ENCODE data around the gene MYH7. TPM values are rescaled to one million over a fixed set of nuclear protein-coding genes. Genes with fewer than 3 reads are reported as not detected.

MYH7 gene
- total RNA-seq, 1 donor from 2014 or later, result not detected

DNA sequence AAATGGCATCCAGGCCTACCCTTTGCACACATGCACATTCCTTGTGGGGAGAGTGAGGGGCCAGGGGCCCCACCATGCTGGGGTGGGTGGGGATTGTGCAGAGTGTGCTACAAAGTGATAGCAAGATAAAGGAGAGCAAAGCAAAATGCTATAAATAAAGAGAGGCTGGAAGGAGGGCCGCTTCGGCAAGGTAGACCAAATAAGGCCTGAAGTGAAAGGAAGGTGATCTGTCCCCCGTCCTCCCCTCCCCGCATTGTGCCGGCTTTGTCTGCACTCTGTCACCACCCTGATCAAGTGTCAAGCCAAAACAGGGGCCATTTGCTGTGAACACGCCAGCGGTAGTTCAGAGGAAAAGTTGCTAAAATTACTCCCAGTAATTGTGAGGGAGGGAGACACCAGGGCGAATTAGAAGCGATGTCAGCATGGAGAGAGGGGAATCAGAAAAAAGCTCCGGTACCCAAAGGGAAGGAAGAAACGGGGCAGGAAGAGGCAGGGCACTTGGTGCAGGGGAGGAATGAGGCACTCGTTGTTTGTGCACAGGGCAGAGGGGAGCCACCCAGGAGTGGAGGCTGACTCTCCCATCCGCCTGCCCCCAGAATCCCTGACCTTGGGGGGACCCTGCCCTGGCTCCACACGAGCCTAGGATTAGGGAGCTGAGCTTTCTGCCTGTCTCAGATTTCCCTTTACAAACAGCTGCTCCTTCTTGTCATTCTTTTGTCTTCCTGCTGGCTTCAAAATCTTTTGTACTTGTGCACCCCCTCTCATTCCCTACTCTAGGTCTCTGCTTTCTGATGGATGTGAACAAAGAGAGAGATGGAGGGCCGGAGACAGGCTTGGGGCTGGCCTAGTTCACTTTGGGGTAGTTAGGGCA lies 2.9 kb upstream of the MYH7 start:
- H3K4me3 ChIP-seq (ENCODE audit: insufficient read depth, low read depth, low read length), result no peak overlapping the region
- no peak overlapping the region for H2AFZ ChIP-seq (ENCODE audit: low read depth, low read length)
- H3K79me2 ChIP-seq (ENCODE audit: insufficient read depth, low read length), result no peaks in the 10 kb centered on the region
- H3K9me3 ChIP-seq (ENCODE audit: insufficient read depth, low read depth, low read length), result no peaks in the 10 kb centered on the region
- no peak overlapping the region for H3K9ac ChIP-seq (ENCODE audit: low read length)
- no peaks in the 10 kb centered on the region for H3K36me3 ChIP-seq (ENCODE audit: insufficient read depth, low read length)
- no peaks in the 10 kb centered on the region for H4K20me1 ChIP-seq (ENCODE audit: insufficient read depth, low read length)
- H3K27ac Mint-ChIP-seq (ENCODE audit: unreplicated experiment), result no peak overlapping the region
- peaks cover 4% of the 10 kb centered on the region for H3K27me3 ChIP-seq (ENCODE audit: insufficient read depth, low read length)
- no peak overlapping the region for H3K27ac ChIP-seq (ENCODE audit: low read depth, low read length)
- no peak for FAIRE-seq
- no peak for DNase-seq (ENCODE audit: low read depth)
- no peak for TF ChIP-seq CTCF (IDR thresholded peaks at IDR 0.05; ENCODE audit: insufficient read depth, low read depth, low read length)
- TF ChIP-seq EZH2 (IDR thresholded peaks at IDR 0.05; ENCODE audit: insufficient read depth, low read length), result no peak
- H3K36me3 Mint-ChIP-seq (ENCODE audit: low read depth, unreplicated experiment), result peaks cover 2% of the 10 kb centered on the region
- no peak overlapping the region for H3K4me2 ChIP-seq (ENCODE audit: low read length)
- peaks cover 5% of the 10 kb centered on the region for H3K9me3 Mint-ChIP-seq (ENCODE audit: unreplicated experiment)
- no peaks in the 10 kb centered on the region for H3K4me1 ChIP-seq (ENCODE audit: insufficient read depth, low read length)
- no peak overlapping the region for H3K4me3 Mint-ChIP-seq (ENCODE audit: unreplicated experiment)
- peaks cover 27% of the 10 kb centered on the region for H3K27me3 Mint-ChIP-seq (ENCODE audit: low read depth, unreplicated experiment)
- peaks cover 18% of the 10 kb centered on the region for H3K4me1 Mint-ChIP-seq (ENCODE audit: low read depth, unreplicated experiment)

DNA sequence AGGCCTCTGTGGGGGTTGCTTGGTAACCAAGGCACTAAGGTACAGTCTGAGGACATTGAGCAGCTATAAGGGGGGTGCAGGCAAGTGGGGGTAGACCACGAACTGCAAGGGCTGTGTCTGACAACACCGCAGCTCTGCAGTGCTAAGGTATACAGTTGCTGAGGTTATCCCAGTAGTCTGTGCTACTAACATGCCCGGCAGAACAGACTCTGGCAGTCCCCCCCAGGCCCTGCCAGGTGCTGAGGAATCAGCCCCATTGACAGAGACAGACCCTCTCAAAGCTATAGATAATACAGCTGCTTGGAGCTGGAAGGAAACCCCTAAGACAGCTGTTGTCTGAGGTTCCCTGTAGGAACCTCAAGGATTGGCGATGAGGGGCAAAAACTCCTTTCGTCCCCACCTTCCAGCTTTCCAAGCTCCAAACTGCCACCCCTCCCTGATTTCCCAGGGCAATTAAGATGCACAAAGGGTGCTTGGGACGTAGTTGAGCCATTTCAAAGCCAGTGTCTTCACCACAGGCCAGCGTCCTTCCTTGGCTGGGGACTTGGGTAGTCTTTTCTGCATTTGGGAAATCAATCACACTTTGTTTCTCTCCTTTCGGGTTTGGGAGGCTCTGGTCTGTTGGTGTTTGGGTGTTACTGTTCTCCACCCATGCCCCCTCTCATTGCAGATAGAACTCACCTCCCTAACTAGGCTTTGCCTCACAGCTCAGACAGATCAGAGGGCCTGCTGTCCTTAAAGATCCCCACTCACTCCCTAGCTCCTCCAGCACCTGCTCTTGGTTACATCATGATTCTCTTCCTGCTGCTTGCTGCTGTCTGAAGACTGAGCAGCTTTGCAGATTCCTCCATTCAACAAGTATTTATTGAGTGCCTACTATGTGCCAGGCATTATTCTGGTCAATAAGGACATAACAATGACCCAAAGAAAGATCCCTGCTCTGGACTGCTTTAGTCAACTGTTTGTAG lies 2.0 kb upstream of the MYH7 start:
- DNase-seq (ENCODE audit: low read depth) (no peak), FAIRE-seq (no peak)
- Histone ChIP-seq H2AFZ (ENCODE audit: low read depth, low read length) (no peak overlapping the region), H3K79me2 (ENCODE audit: insufficient read depth, low read length) (no peaks in the 10 kb centered on the region), H3K9ac (ENCODE audit: low read length) (no peak overlapping the region), H3K4me2 (ENCODE audit: low read length) (no peak overlapping the region), H3K4me3 (ENCODE audit: insufficient read depth, low read depth, low read length) (no peak overlapping the region), H3K27me3 (ENCODE audit: insufficient read depth, low read length) (peaks cover 4% of the 10 kb centered on the region), H4K20me1 (ENCODE audit: insufficient read depth, low read length) (no peaks in the 10 kb centered on the region), H3K4me1 (ENCODE audit: insufficient read depth, low read length) (no peaks in the 10 kb centered on the region), H3K36me3 (ENCODE audit: insufficient read depth, low read length) (no peaks in the 10 kb centered on the region), H3K27ac (ENCODE audit: low read depth, low read length) (no peak overlapping the region), H3K9me3 (ENCODE audit: insufficient read depth, low read depth, low read length) (no peaks in the 10 kb centered on the region)
- H3K36me3 Mint-ChIP-seq (ENCODE audit: low read depth, unreplicated experiment), result no peaks in the 10 kb centered on the region
- TF ChIP-seq EZH2 (IDR thresholded peaks at IDR 0.05; ENCODE audit: insufficient read depth, low read length) (no peak), CTCF (IDR thresholded peaks at IDR 0.05; ENCODE audit: insufficient read depth, low read depth, low read length) (no peak)
- H3K27ac Mint-ChIP-seq (ENCODE audit: unreplicated experiment), result no peak overlapping the region
- peaks cover 23% of the 10 kb centered on the region for H3K27me3 Mint-ChIP-seq (ENCODE audit: low read depth, unreplicated experiment)
- H3K9me3 Mint-ChIP-seq (ENCODE audit: unreplicated experiment), result peaks cover 5% of the 10 kb centered on the region
- H3K4me3 Mint-ChIP-seq (ENCODE audit: unreplicated experiment), result no peak overlapping the region
- H3K4me1 Mint-ChIP-seq (ENCODE audit: low read depth, unreplicated experiment), result peaks cover 18% of the 10 kb centered on the region

All from astrocyte (in vitro differentiated cells and primary cell).